HepG2 (cell line): ENCODE results near the gene HAGHL. TPM values are rescaled to one million over a fixed set of nuclear protein-coding genes. Genes with fewer than 3 reads are reported as not detected.
A peak's percentile ranks its signal among the peaks of the same experiment; 100 is the strongest.

Source experiments
- ATAC-seq: fragments of 200-7000 bp; cut with Tn5 transposase; 3 replicates; pipeline ENCODE4 v1.9.1; 2020; ENCODE audit warnings: mild to moderate bottlenecking, moderate library complexity
- BruUV-seq: library from RNA; stranded (reverse); fragments of 400-500 nt; replicated peaks from 2 replicates; lab custom pipeline; 2021; lab: Mats Ljungman, UMichigan
- CTCF ChIA-PET: fragments of 300-600 bp; formaldehyde crosslinking; extraction: SDS; loops from one replicate; lab custom pipeline; 2021; ENCODE audit warnings: low total read pairs, inconsistent platforms, low intra/inter-chr PET ratio; lab: Yijun Ruan, JAX
- POLR2A ChIA-PET: fragments of 350-600 bp; sonication (Branson Sonifier 250); formaldehyde crosslinking; loops from one replicate; lab custom pipeline; 2020; ENCODE audit warnings: antibody characterized with exemption, inconsistent platforms; lab: Yijun Ruan, JAX
- DNase-seq: peaks from one replicate; pipeline ENCODE4 v3.0.0-alpha.2; 2015; ENCODE audit warnings: low spot score
- FAIRE-seq: peaks from 3 replicates; lab custom pipeline; 2011; peaks lifted over from hg19 to GRCh38; lab: Jason Lieb, UNC
- H2AFZ ChIP-seq: one replicate; pipeline ENCODE4 v1.6.1; 2011; ENCODE audit warnings: low read length, inconsistent platforms
- H3K27ac ChIP-seq: fragments of 300-600 bp; 3 replicates; pipeline ENCODE4 v1.8.0; 2011; ENCODE audit warnings: mixed run types, mild to moderate bottlenecking, mixed read lengths, low read length, inconsistent platforms; ENCODE audit not compliant: insufficient read depth; ENCODE audit errors: extremely low read length
- H3K27me3 ChIP-seq, 2 experiments: fragments of 200-600 bp in 1 of 2; 2 replicates in 1 of 2; 3 replicates in 1 of 2; pipeline versions ENCODE4 v1.6.0 to v1.8.0; 2011; ENCODE audit warnings: low read length in 2 of 2, mild to moderate bottlenecking in 2 of 2, moderate library complexity in 2 of 2, inconsistent platforms in 1 of 2; ENCODE audit not compliant: insufficient read depth in 2 of 2, control insufficient read depth in 1 of 2
- H3K36me3 ChIP-seq, 2 experiments: fragments of 200-600 bp in 1 of 2; replicated peaks in 1 of 2; 2 replicates in 1 of 2; 3 replicates in 1 of 2; pipeline versions ENCODE4 v1.5.1 to v1.8.0; 2011; ENCODE audit warnings: low read length in 2 of 2, inconsistent platforms in 1 of 2; ENCODE audit not compliant: insufficient read depth in 2 of 2, control insufficient read depth in 1 of 2
- H3K4me1 ChIP-seq: 2 replicates; pipeline ENCODE4 v1.5.1; 2012; ENCODE audit warnings: low read length, inconsistent platforms; ENCODE audit not compliant: insufficient read depth
- H3K4me2 ChIP-seq: 2 replicates; pipeline ENCODE4 v1.6.0; 2011; ENCODE audit warnings: low read depth, low read length, inconsistent platforms
- H3K4me3 ChIP-seq, 3 experiments: fragments of 200-600 bp in 1 of 3; sonication (generic), shearing (Covaris generic) in 1 of 3; replicated peaks in 1 of 3; 2 replicates each; pipeline ENCODE4 v1.5.1; 2011 to 2016; ENCODE audit warnings: low read length in 3 of 3, inconsistent platforms in 2 of 3, low read depth in 2 of 3, mild to moderate bottlenecking in 2 of 3, control low read depth in 1 of 3, mixed read lengths in 1 of 3; ENCODE audit not compliant: insufficient read depth in 1 of 3
- H3K79me2 ChIP-seq: one replicate; pipeline ENCODE4 v1.6.1; 2011; ENCODE audit warnings: low read length, inconsistent platforms; ENCODE audit not compliant: insufficient read depth
- H3K9ac ChIP-seq: 2 replicates; pipeline ENCODE4 v1.6.0; 2011; ENCODE audit warnings: mild to moderate bottlenecking, low read depth, low read length, inconsistent platforms; ENCODE audit not compliant: insufficient read depth
- H3K9me3 ChIP-seq: 2 replicates; pipeline ENCODE4 v1.5.1; 2012; ENCODE audit warnings: mild to moderate bottlenecking, low read length
- H4K20me1 ChIP-seq: 2 replicates; pipeline ENCODE4 v1.6.0; 2011; ENCODE audit warnings: inconsistent platforms, mild to moderate bottlenecking, low read length, moderate library complexity; ENCODE audit not compliant: insufficient read depth
- AGO1 ChIP-seq: fragments of 200-400 bp; formaldehyde crosslinking; IDR thresholded peaks from 2 replicates; pipeline ENCODE4 v1.6.1; 2017; ENCODE audit warnings: mild to moderate bottlenecking, low read depth, low read length, moderate library complexity; ENCODE audit not compliant: poor library complexity, severe bottlenecking
- ERF ChIP-seq: IDR thresholded peaks from 2 replicates; pipeline ENCODE4 v1.6.1; 2018; ENCODE audit warnings: missing biosample characterization, missing genetic modification reagents
- EZH2 ChIP-seq: conservative IDR thresholded peaks from 2 replicates; pipeline ENCODE4 v1.6.1; 2012; ENCODE audit warnings: mild to moderate bottlenecking, low read depth, low read length, moderate library complexity
- KLF9 ChIP-seq: IDR thresholded peaks from 2 replicates; pipeline ENCODE4 v1.6.1; 2016; ENCODE audit warnings: low read depth
- NPAS2 ChIP-seq: sonication (generic); formaldehyde crosslinking; IDR thresholded peaks from 2 replicates; pipeline ENCODE4 v1.8.0; 2022; ENCODE audit warnings: mild to moderate bottlenecking, missing genetic modification reagents, borderline replicate concordance
- WGBS: methylation state at CpG from one replicate; pipeline ENCODE4 v1.1.6; 2017; ENCODE audit warnings: low lambda C conversion rate; 5-methylcytosine and 5-hydroxymethylcytosine counted together
- in situ Hi-C: cut with HindIII; loops from 2 replicates; pipeline ENCODE4 v1.10.0; 2017; ENCODE audit warnings: low pct_unique_long_range_greater_than_20kb; ENCODE audit not compliant: extremely low pct_ligation_motif_present
- intact Hi-C: fragments of 100-400 bp; cut with micrococcal nuclease; formaldehyde crosslinking; loops from one replicate; pipeline ENCODE4 v1.10.0; 2022; ENCODE audit not compliant: unreplicated experiment
- polyA plus RNA-seq, 8 experiments: library from polyadenylated mRNA; depleted of rRNA in 3 of 8; stranded (reverse) in 7 of 8; unstranded in 1 of 8; fragments of >200 nt; fragmentation: Illumina TruSeq in 4 of 8; extraction: Trizol in 4 of 8; gene quantifications; 2 replicates each; pipeline versions ENCODE4 v1.2.1 to v1.2.3, GENCODE V29; 2011 to 2016; ENCODE audit warnings: low read depth in 4 of 8, missing spikeins in 1 of 8, mixed read lengths in 1 of 8; ENCODE audit not compliant: insufficient read depth in 1 of 8
- total RNA-seq, 5 experiments: library from RNA; depleted of rRNA; stranded (reverse); fragments of >200 nt; fragmentation: Illumina TruSeq; extraction: Trizol; gene quantifications; 2 replicates each; pipeline ENCODE4 v1.2.3, GENCODE V29; 2016; ENCODE audit warnings: low read depth in 1 of 5

HAGHL gene
- total and polyA plus RNA-seq, 2 of the 13 experiments (the other 11 are each of a cell fraction or from before 2014, with no cell fraction given) = 3.4 to 8.4 TPM

- Histone ChIP-seq H3K27me3 (peaks cover 13 to 61% of the 10 kb centered on the region in 2 experiments), H2AFZ (no peak overlapping the region), H3K4me2 (no peak overlapping the region), H3K9ac (no peak overlapping the region), H3K9me3 (no peaks in the 10 kb centered on the region), H3K4me3 (no peak overlapping the region), H3K4me1 (no peaks in the 10 kb centered on the region), H3K36me3 (no peaks in the 10 kb centered on the region), H4K20me1 (0 out of 2 replicates have a peak, but pooled peaks cover 2% of the 10 kb centered on the region), H3K79me2 (no peaks in the 10 kb centered on the region), H3K27ac (no peak overlapping the region)
- 38% methylated on average over 9 of the region's 9 CpGs for WGBS
- in situ Hi-C loops (no loop called here), intact Hi-C loops (no loop called here)
- CTCF ChIA-PET = no interaction called here
- TF ChIP-seq ERF = no peak
- TF ChIP-seq KLF9 (CRISPR knock-in tag) = no peak
- no peak for TF ChIP-seq NPAS2
- FAIRE-seq (no peak), ATAC-seq (no peak), DNase-seq (no peak)
- BruUV-seq = no TSS peak
- POLR2A ChIA-PET = no interaction called here
Observed at GRCh38 chr16:776824-777223, 49.9 kb downstream of the HAGHL start.

- Histone ChIP-seq H3K27ac (no peak overlapping the region), H3K4me2 (no peak overlapping the region), H3K9ac (no peak overlapping the region), H3K79me2 (no peaks in the 10 kb centered on the region), H3K9me3 (no peaks in the 10 kb centered on the region), H4K20me1 (0 out of 2 replicates have a peak, but pooled peaks cover 2% of the 10 kb centered on the region), H3K4me3 (no peak overlapping the region), H3K27me3 (peaks cover 15 to 71% of the 10 kb centered on the region in 2 experiments), H3K4me1 (no peaks in the 10 kb centered on the region), H3K36me3 (no peaks in the 10 kb centered on the region), H2AFZ (no peak overlapping the region)
- in situ Hi-C loops (no loop called here), intact Hi-C loops (no loop called here)
- no TSS peak for BruUV-seq
- TF ChIP-seq AGO1 = no peak
- 0 out of 2 replicates have a peak, but pooled peaks have one; percentile 37 for TF ChIP-seq EZH2
- WGBS = 19% methylated on average over 12 of the region's 16 CpGs
- DNase-seq (no peak), ATAC-seq (no peak), FAIRE-seq (no peak)
- ChIA-PET CTCF (no interaction called here), POLR2A (no interaction called here)
Observed at GRCh38 chr16:777826-778225, 50.9 kb downstream of the HAGHL start.
